ENCODE results near the gene PACSIN2. TPM values are rescaled to one million over a fixed set of nuclear protein-coding genes. Genes with fewer than 3 reads are reported as not detected.
A peak's percentile ranks its signal among the peaks of the same experiment; 100 is the strongest.

The PACSIN2 gene
- total and polyA plus RNA-seq, 10 of the 15 experiments (the other 5 are each of a cell fraction or from before 2014, with no cell fraction given): 0.93 to 78.7 (median 46.8) TPM

GRCh38 chr22:42933485-42934091 lies 81.4 kb downstream of the PACSIN2 start (continued):
- TF ChIP-seq CUX1 (IDR thresholded peaks at IDR 0.05; ENCODE audit: insufficient replicate concordance, low read depth, low read length): peak; percentile 76
- peak; percentile 54; the same call in 1 of the 2 replicates for TF ChIP-seq MTA3 (IDR thresholded peaks at IDR 0.05; ENCODE audit: borderline replicate concordance, low read length)
- TF ChIP-seq ZBED1 (IDR thresholded peaks at IDR 0.05; ENCODE audit: borderline replicate concordance): peak; percentile 44; the same call in 1 of the 2 replicates
- TF ChIP-seq GATAD2B (conservative IDR thresholded peaks at IDR 0.05; ENCODE audit: low read depth): peak; percentile 87
- peak; percentile 99 for TF ChIP-seq DPF2 (IDR thresholded peaks at IDR 0.05)
- peak; percentile 88 for TF ChIP-seq BCL3 (IDR thresholded peaks at IDR 0.05; ENCODE audit: borderline replicate concordance, insufficient read depth, low read depth, low read length, poor library complexity, severe bottlenecking)
- TF ChIP-seq ZNF687 (IDR thresholded peaks at IDR 0.05): peak; percentile 71
- TF ChIP-seq MYC (IDR thresholded peaks at IDR 0.05; ENCODE audit: insufficient read depth, insufficient read length, insufficient replicate concordance, low read length, severe bottlenecking): no peak

Measured in GM12878 (cell line).